ENCODE results near the gene ZNF630. TPM values are rescaled to one million over a fixed set of nuclear protein-coding genes. Genes with fewer than 3 reads are reported as not detected.

Gene ZNF630
- total RNA-seq, 3 donors from 2014 or later: 3.2 to 6.4 (median 4.8) TPM

DNA sequence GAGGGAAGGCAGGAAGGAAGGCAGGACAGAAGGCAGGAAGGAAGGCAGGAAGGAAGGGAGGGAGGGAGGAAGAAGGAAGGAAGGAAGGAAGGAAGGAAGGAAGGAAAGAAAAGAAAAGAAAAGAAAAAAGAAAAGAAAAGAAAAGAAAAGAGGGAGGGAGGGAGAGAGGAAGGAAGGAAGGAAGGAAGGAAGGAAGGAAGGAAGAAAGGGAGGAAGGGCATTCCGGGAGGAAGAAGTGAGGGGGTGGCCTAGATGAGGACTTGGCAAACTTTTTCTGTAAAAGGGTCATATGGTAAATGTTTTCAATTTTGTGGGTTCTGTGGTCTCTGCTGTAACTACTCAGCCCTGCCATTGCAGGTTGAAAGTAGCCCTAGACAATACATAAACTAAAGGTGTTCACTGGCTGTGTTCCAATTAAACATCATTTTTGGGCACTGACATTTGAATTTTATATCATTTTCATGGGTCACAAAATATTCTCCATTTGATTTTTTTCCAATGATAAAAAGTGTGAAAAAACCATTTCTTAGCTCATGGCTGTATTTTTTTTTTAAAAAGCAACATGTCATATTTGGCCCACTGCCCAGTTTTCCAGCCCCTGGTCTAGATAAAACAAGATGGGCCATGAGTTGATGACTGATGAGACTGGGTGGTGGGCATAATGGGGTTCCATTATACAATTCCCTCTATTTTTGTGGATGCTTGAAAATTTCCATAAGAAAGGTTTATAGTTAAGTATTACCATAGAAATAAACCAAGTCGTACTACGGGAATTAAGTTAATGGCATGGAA is 3.1 kb downstream of the ZNF630 start:
- no peak for ATAC-seq
- no peaks in the 10 kb centered on the region for H3K36me3 ChIP-seq (ENCODE audit: low read depth)
- no peak for DNase-seq
- no peaks in the 10 kb centered on the region for H3K4me1 ChIP-seq (ENCODE audit: low read depth)
- intact Hi-C loops (cut with DNase I, micrococcal nuclease): no loop called here
- no peaks in the 10 kb centered on the region for H3K9me3 ChIP-seq
- H3K4me3 ChIP-seq: no peak overlapping the region
- TF ChIP-seq, protein P1, sequence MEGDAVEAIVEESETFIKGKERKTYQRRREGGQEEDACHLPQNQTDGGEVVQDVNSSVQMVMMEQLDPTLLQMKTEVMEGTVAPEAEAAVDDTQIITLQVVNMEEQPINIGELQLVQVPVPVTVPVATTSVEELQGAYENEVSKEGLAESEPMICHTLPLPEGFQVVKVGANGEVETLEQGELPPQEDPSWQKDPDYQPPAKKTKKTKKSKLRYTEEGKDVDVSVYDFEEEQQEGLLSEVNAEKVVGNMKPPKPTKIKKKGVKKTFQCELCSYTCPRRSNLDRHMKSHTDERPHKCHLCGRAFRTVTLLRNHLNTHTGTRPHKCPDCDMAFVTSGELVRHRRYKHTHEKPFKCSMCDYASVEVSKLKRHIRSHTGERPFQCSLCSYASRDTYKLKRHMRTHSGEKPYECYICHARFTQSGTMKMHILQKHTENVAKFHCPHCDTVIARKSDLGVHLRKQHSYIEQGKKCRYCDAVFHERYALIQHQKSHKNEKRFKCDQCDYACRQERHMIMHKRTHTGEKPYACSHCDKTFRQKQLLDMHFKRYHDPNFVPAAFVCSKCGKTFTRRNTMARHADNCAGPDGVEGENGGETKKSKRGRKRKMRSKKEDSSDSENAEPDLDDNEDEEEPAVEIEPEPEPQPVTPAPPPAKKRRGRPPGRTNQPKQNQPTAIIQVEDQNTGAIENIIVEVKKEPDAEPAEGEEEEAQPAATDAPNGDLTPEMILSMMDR (IDR thresholded peaks at IDR 0.05): no peak

DNA sequence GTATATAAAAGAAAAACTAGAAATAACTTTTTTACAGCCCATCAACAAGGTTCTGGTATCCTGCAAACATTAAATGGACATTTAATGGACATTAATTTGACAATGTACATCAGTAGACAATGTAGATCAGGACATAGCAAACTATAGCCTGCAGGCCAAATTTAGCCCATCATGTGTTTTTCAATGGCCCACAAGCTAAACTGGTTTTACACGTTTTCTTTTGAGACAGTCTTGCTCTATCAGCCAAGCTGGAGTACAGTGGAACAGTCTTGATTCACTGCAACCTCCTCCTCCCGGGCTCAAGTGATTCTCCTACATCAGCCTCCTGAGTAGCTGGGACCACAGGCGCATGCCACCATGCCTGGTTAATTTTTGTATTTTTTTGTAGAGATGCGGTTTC is 7.2 kb downstream of the ZNF630 start:
- no peaks in the 10 kb centered on the region for H3K4me1 ChIP-seq (ENCODE audit: low read depth)
- no peak overlapping the region for H3K4me3 ChIP-seq
- intact Hi-C loops (cut with DNase I, micrococcal nuclease): no loop called here
- DNase-seq: no peak
- ATAC-seq: no peak
- H3K9me3 ChIP-seq: peaks cover 3% of the 10 kb centered on the region
- H3K36me3 ChIP-seq (ENCODE audit: low read depth): no peaks in the 10 kb centered on the region
- TF ChIP-seq, protein P1 (IDR thresholded peaks at IDR 0.05): no peak

DNA sequence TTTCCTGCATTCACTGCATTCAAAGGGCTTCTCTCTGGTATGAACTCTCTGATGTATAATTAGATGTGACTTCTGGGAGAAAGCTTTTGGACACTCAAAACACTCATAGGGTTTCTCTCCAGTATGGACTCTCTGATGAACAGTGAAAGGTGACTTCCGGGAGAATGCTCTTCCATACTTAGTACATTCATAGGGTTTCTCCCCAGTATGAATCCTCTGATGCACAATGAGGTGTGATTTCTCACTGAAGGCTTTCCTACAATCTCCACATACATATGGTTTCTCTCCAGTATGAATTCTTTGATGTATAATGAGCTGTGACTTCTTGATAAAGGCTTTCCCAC is 12.2 kb downstream of the ZNF630 start:
- H3K4me3 ChIP-seq: no peak overlapping the region
- TF ChIP-seq, protein P1 (IDR thresholded peaks at IDR 0.05): no peak
- intact Hi-C loops (cut with DNase I, micrococcal nuclease): no loop called here
- H3K4me1 ChIP-seq (ENCODE audit: low read depth): no peaks in the 10 kb centered on the region
- no peak for ATAC-seq
- peaks cover 8% of the 10 kb centered on the region for H3K9me3 ChIP-seq
- no peak for DNase-seq
- H3K36me3 ChIP-seq (ENCODE audit: low read depth): no peaks in the 10 kb centered on the region

DNA sequence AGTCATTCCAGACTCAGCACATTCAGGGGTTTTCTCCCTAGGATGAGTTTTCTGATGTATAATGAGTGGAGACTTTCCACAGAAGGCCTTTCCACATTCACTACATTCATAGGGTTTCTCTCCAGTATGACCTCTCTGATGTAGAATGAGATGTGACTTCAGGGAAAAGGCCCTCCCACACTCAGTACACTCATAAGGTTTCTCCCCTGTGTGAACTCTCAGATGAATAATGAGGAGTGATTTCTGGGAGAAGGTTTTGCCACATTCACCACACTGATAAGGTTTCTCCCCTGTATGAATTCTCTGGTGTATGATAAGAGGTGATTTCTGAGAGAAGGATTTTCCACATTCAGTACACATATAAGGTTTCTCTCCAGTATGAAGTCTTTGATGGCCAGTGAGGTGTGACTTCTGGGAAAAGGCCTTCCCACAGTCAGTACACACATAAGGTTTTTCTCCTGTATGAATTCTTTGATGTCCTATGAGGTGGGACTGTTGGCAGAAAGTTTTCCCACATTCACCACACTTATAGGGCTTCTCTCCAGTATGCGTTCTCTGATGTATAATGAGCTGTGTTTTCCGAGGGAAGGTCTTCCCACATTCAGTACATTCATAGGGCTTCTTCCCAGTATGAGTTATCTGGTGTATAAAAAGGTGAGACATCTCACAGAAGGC is 12.7 kb downstream of the ZNF630 start:
- no peak for DNase-seq

DNA sequence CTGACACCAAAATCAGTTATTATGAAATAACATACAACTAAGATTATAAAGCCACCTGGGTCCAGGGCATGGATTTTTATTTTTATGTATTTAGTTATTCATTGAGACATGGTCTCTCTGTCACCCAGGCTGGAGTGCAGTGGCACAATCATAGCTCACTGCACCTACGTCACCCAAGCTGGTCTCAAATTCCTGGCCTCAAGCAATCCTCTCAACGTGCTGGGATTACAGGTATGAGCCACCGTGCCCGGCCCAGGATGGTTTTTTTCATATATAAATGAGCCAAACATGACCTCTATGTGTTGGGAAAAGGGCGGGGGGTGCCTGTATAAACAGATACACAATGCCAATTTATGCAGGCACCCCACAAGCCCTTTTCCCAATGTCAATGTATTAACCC is 24.6 kb downstream of the ZNF630 start:
- ATAC-seq: no peak
- intact Hi-C loops (cut with DNase I, micrococcal nuclease): no loop called here
- Histone ChIP-seq H3K36me3 (ENCODE audit: low read depth) (no peaks in the 10 kb centered on the region), H3K4me3 (no peak overlapping the region), H3K9me3 (no peaks in the 10 kb centered on the region), H3K4me1 (ENCODE audit: low read depth) (no peaks in the 10 kb centered on the region)
- DNase-seq: no peak
- TF ChIP-seq, protein P1 (IDR thresholded peaks at IDR 0.05): no peak

More for the DNA sequence above, 12.7 kb downstream of the ZNF630 start:
- no peak overlapping the region for H3K4me3 ChIP-seq
- no peaks in the 10 kb centered on the region for H3K4me1 ChIP-seq (ENCODE audit: low read depth)
- intact Hi-C loops (cut with DNase I, micrococcal nuclease): no loop called here
- ATAC-seq: no peak
- peaks cover 8% of the 10 kb centered on the region for H3K9me3 ChIP-seq
- no peaks in the 10 kb centered on the region for H3K36me3 ChIP-seq (ENCODE audit: low read depth)
- TF ChIP-seq, protein P1 (IDR thresholded peaks at IDR 0.05): no peak
